Fibroblast of villous mesenchyme (primary cell): ENCODE results near the gene CHRNB1. TPM values are rescaled to one million over a fixed set of nuclear protein-coding genes. Genes with fewer than 3 reads are reported as not detected.

ENCODE experiments used
- DNase-seq: peaks from one replicate; pipeline ENCODE4 v3.0.0-alpha.2; 2010; ENCODE audit warnings: low read depth
- H3K4me3 ChIP-seq: 2 replicates; pipeline ENCODE4 v1.5.1; 2011; ENCODE audit warnings: low read depth, mild to moderate bottlenecking, low read length
- total RNA-seq: library from RNA; depleted of rRNA; stranded (reverse); fragments of >200 nt; gene quantifications from 2 replicates; pipeline ENCODE4 v1.2.3, GENCODE V29; 2012
- TF ChIP-seq, protein P1 (sequence below): IDR thresholded peaks from 2 replicates; pipeline ENCODE4 v1.5.1; 2012; ENCODE audit warnings: low read depth, mild to moderate bottlenecking, low read length; ENCODE audit not compliant: insufficient read depth

The CHRNB1 gene
- total RNA-seq, 1 donor: 6.9 TPM

DNA sequence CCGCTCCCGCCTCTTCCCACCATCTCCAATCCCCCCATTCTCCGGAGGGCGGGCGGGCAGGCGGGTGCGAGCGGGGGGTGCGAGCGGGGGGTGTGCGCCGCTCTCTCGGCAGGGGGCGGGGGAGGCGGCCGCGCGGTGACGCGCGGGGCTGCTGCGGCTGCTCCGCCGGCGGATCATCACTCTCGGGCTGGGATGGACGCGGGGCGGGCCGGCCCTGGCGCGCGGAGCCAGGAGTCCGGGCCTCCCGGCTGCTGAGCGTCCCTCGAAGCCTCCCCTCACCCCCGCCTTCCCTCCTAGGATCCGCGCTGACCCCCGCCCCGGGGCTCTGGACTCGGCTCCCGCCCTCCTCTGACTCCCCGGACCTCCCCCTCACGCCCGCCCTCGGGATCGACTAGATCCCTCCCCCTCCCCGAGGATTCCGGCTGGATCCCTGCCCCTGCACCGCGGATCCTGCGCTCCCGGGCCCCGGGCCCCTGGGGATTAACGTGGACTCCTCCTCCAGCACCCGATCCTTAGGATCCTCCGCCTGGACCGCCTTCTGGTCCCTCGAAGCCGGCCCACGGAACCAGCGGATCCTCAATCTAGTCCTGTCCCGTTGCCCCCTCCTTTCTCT lies 40.0 kb upstream of the CHRNB1 start:
- TF ChIP-seq, protein P1, sequence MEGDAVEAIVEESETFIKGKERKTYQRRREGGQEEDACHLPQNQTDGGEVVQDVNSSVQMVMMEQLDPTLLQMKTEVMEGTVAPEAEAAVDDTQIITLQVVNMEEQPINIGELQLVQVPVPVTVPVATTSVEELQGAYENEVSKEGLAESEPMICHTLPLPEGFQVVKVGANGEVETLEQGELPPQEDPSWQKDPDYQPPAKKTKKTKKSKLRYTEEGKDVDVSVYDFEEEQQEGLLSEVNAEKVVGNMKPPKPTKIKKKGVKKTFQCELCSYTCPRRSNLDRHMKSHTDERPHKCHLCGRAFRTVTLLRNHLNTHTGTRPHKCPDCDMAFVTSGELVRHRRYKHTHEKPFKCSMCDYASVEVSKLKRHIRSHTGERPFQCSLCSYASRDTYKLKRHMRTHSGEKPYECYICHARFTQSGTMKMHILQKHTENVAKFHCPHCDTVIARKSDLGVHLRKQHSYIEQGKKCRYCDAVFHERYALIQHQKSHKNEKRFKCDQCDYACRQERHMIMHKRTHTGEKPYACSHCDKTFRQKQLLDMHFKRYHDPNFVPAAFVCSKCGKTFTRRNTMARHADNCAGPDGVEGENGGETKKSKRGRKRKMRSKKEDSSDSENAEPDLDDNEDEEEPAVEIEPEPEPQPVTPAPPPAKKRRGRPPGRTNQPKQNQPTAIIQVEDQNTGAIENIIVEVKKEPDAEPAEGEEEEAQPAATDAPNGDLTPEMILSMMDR: no peak
- DNase-seq: peak; percentile 16
- H3K4me3 ChIP-seq: peak overlapping the region; percentile 83

DNA sequence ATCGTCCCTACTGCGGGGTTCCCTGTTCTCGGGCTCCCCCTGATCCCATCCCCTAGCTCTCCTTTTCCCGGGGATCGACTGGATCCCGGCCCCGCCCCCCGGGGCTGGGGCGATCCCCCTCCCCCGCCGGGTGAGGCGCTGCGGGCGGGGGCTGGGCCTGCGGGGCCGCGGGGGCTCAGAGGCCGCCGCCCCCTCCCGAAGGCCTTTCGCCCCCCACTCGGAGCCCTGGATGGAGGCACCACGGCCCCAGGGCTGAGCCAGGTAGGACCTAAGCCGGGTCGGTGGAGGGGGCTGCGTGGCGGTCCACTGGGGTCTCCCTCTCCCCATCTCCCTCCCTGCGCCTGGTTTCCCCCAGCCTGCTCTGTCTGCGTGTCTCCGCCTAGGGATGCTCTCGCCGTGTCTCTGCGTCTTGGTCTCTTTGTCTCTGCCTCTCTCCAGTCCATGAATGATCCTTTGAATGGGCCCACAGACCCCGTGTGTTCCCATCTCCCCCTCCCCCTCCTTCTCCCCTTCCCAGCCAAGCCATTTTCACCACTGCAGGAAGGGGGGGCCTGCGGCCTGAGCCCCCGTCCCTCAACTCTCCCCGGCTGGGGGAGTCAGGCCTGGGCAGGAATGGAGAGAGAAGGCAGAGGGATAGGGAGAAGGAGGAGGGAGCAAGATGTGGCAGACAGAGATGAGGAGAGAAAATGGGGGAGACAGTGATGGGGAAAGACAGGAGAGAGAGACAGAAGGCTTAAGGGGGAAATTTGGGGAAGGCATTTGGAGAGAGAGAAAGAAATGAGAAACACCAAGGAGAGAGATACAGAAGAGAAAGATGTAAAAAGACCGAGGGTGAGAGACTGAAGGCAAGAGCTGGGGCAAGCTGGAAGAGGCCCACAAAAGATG lies 39.3 kb upstream of the CHRNB1 start:
- peak; percentile 13 for DNase-seq
- H3K4me3 ChIP-seq: peak overlapping the region; percentile 83

DNA sequence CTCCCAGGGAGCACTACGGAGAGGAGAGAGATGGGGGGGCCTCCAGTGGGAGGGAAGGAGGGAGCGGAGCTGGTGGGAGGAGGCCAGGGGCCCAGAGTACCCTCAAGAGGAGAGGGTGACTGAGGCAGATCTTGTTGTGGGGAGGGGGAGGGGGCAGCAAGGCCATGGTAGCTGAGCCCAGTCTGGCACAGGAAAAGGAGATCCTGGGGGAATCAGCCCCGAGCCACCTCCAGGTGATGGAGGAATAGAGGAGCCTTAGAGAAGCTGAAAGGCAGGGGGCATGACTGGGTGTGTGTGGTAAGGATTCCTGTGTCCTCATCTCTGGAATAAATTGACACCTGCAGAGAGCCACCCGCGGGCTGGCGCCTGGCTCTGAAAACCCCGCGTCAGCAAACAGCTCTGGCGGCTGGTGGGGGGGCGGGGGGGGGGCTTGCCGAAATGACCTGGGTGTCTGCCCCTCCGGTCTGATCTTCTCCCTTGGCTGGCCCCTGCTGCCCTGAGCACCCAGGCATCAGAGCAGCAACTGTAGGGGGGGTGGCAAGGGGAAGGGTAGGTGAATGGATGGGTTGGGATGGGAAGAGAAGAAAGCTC lies 38.5 kb upstream of the CHRNB1 start:
- no peak for DNase-seq
- H3K4me3 ChIP-seq: peak overlapping the region; percentile 83
- TF ChIP-seq, protein P1: no peak

More for the DNA sequence above, 39.3 kb upstream of the CHRNB1 start:
- TF ChIP-seq, protein P1: no peak

DNA sequence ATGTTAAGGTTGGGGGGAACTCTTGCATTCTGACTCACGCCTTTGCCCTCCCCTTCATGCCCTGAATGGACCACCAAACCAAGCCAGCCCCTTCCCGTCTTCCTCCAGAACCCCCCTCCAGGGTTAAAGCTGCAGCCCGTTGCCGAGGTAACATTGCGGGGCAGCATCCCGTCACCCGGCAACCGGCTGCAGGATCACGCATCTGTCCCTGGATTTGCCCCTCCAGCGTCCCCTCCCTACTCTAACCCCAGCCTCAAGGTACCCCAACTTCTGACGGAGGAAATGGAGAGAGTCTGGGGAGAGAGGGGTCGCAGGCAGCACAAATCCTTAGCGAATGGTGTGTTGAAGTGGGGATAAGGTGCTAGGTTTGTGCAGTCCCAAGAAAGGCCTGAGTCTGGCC lies 37.8 kb upstream of the CHRNB1 start:
- DNase-seq: no peak

DNA sequence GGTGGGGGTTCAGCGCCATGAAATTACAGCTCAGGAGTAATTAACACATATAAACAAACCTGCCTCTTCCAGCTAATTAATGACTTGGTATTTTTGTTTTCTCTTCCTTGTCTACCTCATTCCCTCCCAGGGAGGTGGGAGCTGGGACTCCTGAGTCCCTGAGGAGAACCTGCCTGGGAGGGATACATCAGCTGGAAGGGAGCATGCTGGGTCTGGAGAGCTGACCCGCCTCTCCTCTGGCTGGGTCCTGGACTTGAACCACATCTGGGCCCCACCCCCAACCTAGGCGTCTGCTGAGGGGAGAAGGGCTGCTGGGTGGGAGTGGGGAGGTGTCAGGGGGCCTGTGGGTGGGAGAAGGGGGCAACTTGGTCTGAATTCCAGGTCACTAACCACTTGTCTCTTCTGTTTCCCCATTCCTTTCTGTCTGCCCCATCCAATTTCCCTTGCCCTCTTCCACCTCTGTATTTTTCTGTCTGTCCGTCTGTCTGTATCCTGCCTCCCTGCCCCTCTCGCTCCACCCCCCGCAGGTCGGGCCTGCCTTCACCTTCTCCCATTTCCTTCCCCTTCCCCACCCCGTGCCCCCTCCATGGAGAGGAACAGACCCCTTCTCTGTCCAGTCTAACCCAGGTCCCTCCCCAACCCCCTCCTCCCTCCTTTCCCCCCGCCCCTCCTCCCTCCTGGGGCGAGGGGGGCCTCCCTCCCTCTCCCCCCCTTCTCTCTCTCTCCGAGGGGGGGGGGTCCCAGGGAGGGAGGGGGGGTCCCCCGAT lies 37.2 kb upstream of the CHRNB1 start, which contains the start of gene NLGN2:
Gene NLGN2 (plus strand): TSS at position 361 of the 767 bp plus-strand sequence. CDS start 411 bp downstream, outside the sequence.
- no peak for DNase-seq
- TF ChIP-seq, protein P1: no peak
- H3K4me3 ChIP-seq: no peak within 1 kb of the TSS

More for the DNA sequence above, 37.8 kb upstream of the CHRNB1 start:
- H3K4me3 ChIP-seq: no peak overlapping the region
- TF ChIP-seq, protein P1: no peak

DNA sequence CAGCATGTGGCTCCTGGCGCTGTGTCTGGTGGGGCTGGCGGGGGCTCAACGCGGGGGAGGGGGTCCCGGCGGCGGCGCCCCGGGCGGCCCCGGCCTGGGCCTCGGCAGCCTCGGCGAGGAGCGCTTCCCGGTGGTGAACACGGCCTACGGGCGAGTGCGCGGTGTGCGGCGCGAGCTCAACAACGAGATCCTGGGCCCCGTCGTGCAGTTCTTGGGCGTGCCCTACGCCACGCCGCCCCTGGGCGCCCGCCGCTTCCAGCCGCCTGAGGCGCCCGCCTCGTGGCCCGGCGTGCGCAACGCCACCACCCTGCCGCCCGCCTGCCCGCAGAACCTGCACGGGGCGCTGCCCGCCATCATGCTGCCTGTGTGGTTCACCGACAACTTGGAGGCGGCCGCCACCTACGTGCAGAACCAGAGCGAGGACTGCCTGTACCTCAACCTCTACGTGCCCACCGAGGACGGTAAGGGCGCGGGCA lies 36.6 kb upstream of the CHRNB1 start:
- no peak for DNase-seq
- no peak overlapping the region for H3K4me3 ChIP-seq
- TF ChIP-seq, protein P1: no peak
